H1 (cell line): ENCODE measurements around the gene LNX2. TPM values are rescaled to one million over a fixed set of nuclear protein-coding genes. Genes with fewer than 3 reads are reported as not detected.

ENCODE experiments used
- CTCF ChIA-PET: fragments of 300-600 bp; sonication (Branson Sonifier 250); formaldehyde crosslinking; loops from one replicate; lab custom pipeline; 2021; ENCODE audit not compliant: partially characterized antibody; lab: Charles Lee
- POLR2A ChIA-PET: fragments of 300-600 bp; sonication (Branson Sonifier 250); formaldehyde crosslinking; loops from one replicate; lab custom pipeline; 2021; ENCODE audit warnings: inconsistent platforms; ENCODE audit not compliant: partially characterized antibody; lab: Charles Lee
- DNase-seq, 2 experiments: peaks; one replicate each; pipeline versions ENCODE4 v3.0.0 to v3.0.0-alpha.2; 2010 to 2022; ENCODE audit warnings: low spot score in 2 of 2, low read depth in 1 of 2, mixed read lengths in 1 of 2
- FAIRE-seq: peaks from 2 replicates; lab custom pipeline; 2011; peaks lifted over from hg19 to GRCh38; lab: Jason Lieb, UNC
- H2AFZ ChIP-seq: 2 replicates; pipeline ENCODE4 v1.8.1; 2012; ENCODE audit warnings: low read length, inconsistent platforms
- H2AK5ac ChIP-seq: 2 replicates; pipeline ENCODE4 v1.6.1; 2013; ENCODE audit warnings: low read depth, low read length
- H2BK120ac ChIP-seq: replicated peaks from 2 replicates; pipeline ENCODE3; 2013; ENCODE audit warnings: low read depth, low read length, inconsistent platforms
- H2BK12ac ChIP-seq: 2 replicates; pipeline ENCODE4 v1.6.1; 2013; ENCODE audit warnings: low read depth, low read length
- H2BK15ac ChIP-seq: 2 replicates; pipeline ENCODE4 v1.6.1; 2013; ENCODE audit warnings: low read length
- H2BK20ac ChIP-seq: 2 replicates; pipeline ENCODE4 v1.6.1; 2013; ENCODE audit warnings: low read length
- H2BK5ac ChIP-seq: 2 replicates; pipeline ENCODE4 v1.6.1; 2013; ENCODE audit warnings: low read depth, low read length
- H3K14ac ChIP-seq: 2 replicates; pipeline ENCODE4 v1.6.1; 2013; ENCODE audit warnings: inconsistent platforms; ENCODE audit not compliant: insufficient read length
- H3K18ac ChIP-seq: 2 replicates; pipeline ENCODE4 v1.6.1; 2013; ENCODE audit warnings: low read length; ENCODE audit errors: extremely low read depth
- H3K23ac ChIP-seq: 2 replicates; pipeline ENCODE4 v1.6.1; 2013; ENCODE audit warnings: inconsistent platforms; ENCODE audit not compliant: insufficient read length
- H3K23me2 ChIP-seq: 2 replicates; pipeline ENCODE4 v1.6.1; 2013; ENCODE audit warnings: low read depth, low read length
- H3K27ac ChIP-seq: 2 replicates; pipeline ENCODE4 v1.6.1; 2011; ENCODE audit warnings: low read depth, low read length, inconsistent platforms
- H3K27me3 ChIP-seq, 4 experiments: replicated peaks in 1 of 4; 1 replicate in 1 of 4; 2 replicates in 3 of 4; pipeline versions ENCODE4 v1.6.1 to v1.8.1; 2011 to 2013; ENCODE audit warnings: low read length in 3 of 4, mild to moderate bottlenecking in 3 of 4, inconsistent platforms in 2 of 4, mixed read lengths in 2 of 4, moderate library complexity in 1 of 4; ENCODE audit not compliant: control insufficient read depth in 3 of 4, insufficient read depth in 3 of 4; ENCODE audit errors: extremely low read depth in 1 of 4
- H3K36me3 ChIP-seq, 4 experiments: 2 replicates each; pipeline versions ENCODE4 v1.6.1 to v1.8.1; 2011 to 2013; ENCODE audit warnings: mild to moderate bottlenecking in 4 of 4, low read length in 3 of 4, moderate library complexity in 2 of 4, control low read depth in 1 of 4, inconsistent platforms in 1 of 4; ENCODE audit not compliant: insufficient read depth in 4 of 4, control insufficient read depth in 2 of 4
- H3K4ac ChIP-seq: replicated peaks from 2 replicates; pipeline ENCODE3; 2013; ENCODE audit warnings: low read length, low read depth, mixed read lengths, inconsistent platforms; ENCODE audit not compliant: insufficient read length
- H3K4me1 ChIP-seq, 4 experiments: replicated peaks in 1 of 4; 1 replicate in 1 of 4; 2 replicates in 3 of 4; pipeline versions ENCODE4 v1.6.1 to v1.8.1; 2011 to 2013; ENCODE audit warnings: low read length in 3 of 4, inconsistent platforms in 2 of 4, mixed read lengths in 1 of 4; ENCODE audit not compliant: insufficient read depth in 4 of 4, control insufficient read depth in 3 of 4
- H3K4me2 ChIP-seq, 2 experiments: 2 replicates each; pipeline versions ENCODE4 v1.6.1 to v1.8.1; 2011 to 2013; ENCODE audit warnings: low read depth in 2 of 2, low read length in 2 of 2, control low read depth in 1 of 2, inconsistent platforms in 1 of 2, mild to moderate bottlenecking in 1 of 2; ENCODE audit not compliant: insufficient read depth in 1 of 2
- H3K4me3 ChIP-seq, 4 experiments: fragments of 200-600, 300-600 bp in 1 of 4; sonication (generic), shearing (Covaris generic), sonication (Bioruptor Twin) in 1 of 4; 2 replicates each; pipeline versions ENCODE4 v1.5.1 to v1.8.1; 2011 to 2016; ENCODE audit warnings: low read length in 4 of 4, low read depth in 3 of 4, control low read depth in 2 of 4, inconsistent platforms in 2 of 4, mild to moderate bottlenecking in 2 of 4, mixed read lengths in 1 of 4, moderate library complexity in 1 of 4; ENCODE audit not compliant: insufficient read depth in 2 of 4; ENCODE audit errors: extremely low read depth in 1 of 4
- H3K56ac ChIP-seq: replicated peaks from 2 replicates; pipeline ENCODE3; 2013; ENCODE audit warnings: low read depth, mild to moderate bottlenecking, mixed read lengths, low read length, inconsistent platforms; ENCODE audit not compliant: insufficient read length
- H3K79me1 ChIP-seq: 2 replicates; pipeline ENCODE4 v1.6.1; 2013; ENCODE audit warnings: low read depth, low read length, control low read depth
- H3K79me2 ChIP-seq, 2 experiments: 2 replicates each; pipeline versions ENCODE4 v1.6.1 to v1.8.1; 2012 to 2013; ENCODE audit warnings: low read length in 2 of 2, mild to moderate bottlenecking in 2 of 2, inconsistent platforms in 1 of 2; ENCODE audit not compliant: insufficient read depth in 2 of 2, control insufficient read depth in 1 of 2
- H3K9ac ChIP-seq, 4 experiments: replicated peaks in 1 of 4; 1 replicate in 1 of 4; 2 replicates in 3 of 4; pipeline versions ENCODE4 v1.6.1 to v1.8.1; 2011 to 2013; ENCODE audit warnings: low read depth in 3 of 4, low read length in 3 of 4, control low read depth in 2 of 4, mild to moderate bottlenecking in 2 of 4, moderate library complexity in 2 of 4, inconsistent platforms in 1 of 4; ENCODE audit errors: extremely low read depth in 1 of 4
- H3K9me3 ChIP-seq, 2 experiments: 2 replicates each; pipeline versions ENCODE4 v1.6.1 to v1.8.1; 2012 to 2013; ENCODE audit warnings: mild to moderate bottlenecking in 2 of 2, moderate library complexity in 2 of 2, control low read depth in 1 of 2, inconsistent platforms in 1 of 2, low read depth in 1 of 2, low read length in 1 of 2, mixed read lengths in 1 of 2; ENCODE audit not compliant: insufficient read depth in 2 of 2
- H4K20me1 ChIP-seq, 2 experiments: replicated peaks in 1 of 2; 2 replicates each; pipeline versions ENCODE3 to v1.8.1; 2011 to 2013; ENCODE audit warnings: inconsistent platforms in 2 of 2, low read length in 2 of 2, mild to moderate bottlenecking in 1 of 2; ENCODE audit not compliant: insufficient read depth in 2 of 2, control insufficient read depth in 1 of 2
- H4K5ac ChIP-seq: 2 replicates; pipeline ENCODE4 v1.6.1; 2013; ENCODE audit warnings: low read length, low read depth, mixed read lengths, inconsistent platforms; ENCODE audit not compliant: insufficient read length
- H4K8ac ChIP-seq: 2 replicates; pipeline ENCODE4 v1.8.0; 2013; ENCODE audit warnings: mild to moderate bottlenecking, moderate library complexity, low read length, inconsistent platforms; ENCODE audit not compliant: insufficient read depth; ENCODE audit errors: extremely low read depth
- H4K91ac ChIP-seq: replicated peaks from 2 replicates; pipeline ENCODE3; 2013; ENCODE audit warnings: low read length, mixed read lengths, inconsistent platforms; ENCODE audit not compliant: insufficient read length
- ATF3 ChIP-seq: IDR thresholded peaks from 2 replicates; pipeline ENCODE4 v1.6.1; 2011; ENCODE audit warnings: low read depth, mild to moderate bottlenecking, low read length; ENCODE audit not compliant: insufficient read depth
- EZH2 ChIP-seq: fragments of 200-600 bp; sonication (generic); IDR thresholded peaks from 2 replicates; pipeline ENCODE4 v1.7.1; 2012; ENCODE audit warnings: low read depth, mild to moderate bottlenecking, moderate library complexity, low read length, inconsistent platforms; ENCODE audit not compliant: severe bottlenecking
- FOSL1 ChIP-seq: IDR thresholded peaks from 2 replicates; pipeline ENCODE4 v1.6.1; 2011; ENCODE audit warnings: mild to moderate bottlenecking, low read depth, low read length, moderate library complexity; ENCODE audit not compliant: insufficient read depth
- HDAC2 ChIP-seq, 2 experiments: fragments of 300-600 bp in 1 of 2; sonication (generic) in 1 of 2; IDR thresholded peaks; 2 replicates each; pipeline ENCODE4 v1.6.1; 2011 to 2012; ENCODE audit warnings: low read depth in 2 of 2, low read length in 2 of 2, mild to moderate bottlenecking in 2 of 2, moderate library complexity in 2 of 2, borderline replicate concordance in 1 of 2, inconsistent platforms in 1 of 2
- WGBS, 2 experiments: shearing (Covaris generic) in 1 of 2; methylation state at CpG; one replicate each; pipeline versions ENCODE4 v1.1.6 to v1.1.7; 2013 to 2015; ENCODE audit warnings: low lambda C conversion rate in 2 of 2, mixed read lengths in 2 of 2, inconsistent platforms in 1 of 2, low coverage in 1 of 2, missing lambda C conversion rate in 1 of 2; ENCODE audit not compliant: insufficient replicate concordance in 2 of 2, insufficient coverage in 1 of 2, insufficient read length in 1 of 2; ENCODE audit errors: extremely low coverage in 1 of 2, missing lambda C conversion rate in 1 of 2; 5-methylcytosine and 5-hydroxymethylcytosine counted together
- polyA plus RNA-seq, 7 experiments: library from polyadenylated mRNA; depleted of rRNA in 3 of 7; stranded (reverse) in 5 of 7; unstranded in 2 of 7; fragments of >200 nt in 5 of 7; fragments of 200-250 nt in 2 of 7; gene quantifications; 1 replicate in 5 of 7; 2 replicates in 1 of 7; 4 replicates in 1 of 7; pipeline versions ENCODE4 v1.2.1 to v1.2.3, GENCODE V29; 2011 to 2013; ENCODE audit warnings: missing spikeins in 2 of 7, mixed read lengths in 2 of 7
- total RNA-seq: library from RNA; stranded (reverse); fragmentation: NEBNext Ultra II Directional; extraction: Animal tissue kit (Norgen Biotek cat#: 25700); gene quantifications from 2 replicates; pipeline ENCODE4 v1.2.1, GENCODE V29; 2021

Gene LNX2
- total and polyA plus RNA-seq, 2 of the 8 experiments (the other 6 are each of a cell fraction or from before 2014, with no cell fraction given): 6.4 to 13.9 TPM

- CTCF ChIA-PET: interaction anchor here (1.2 to 1.9 kb wide), 4 partner anchors 9 to 460 kb away, joined by 4 to 9 read pairs (median 4); no protein-coding TSS in a partner anchor
These were observed 96.8 kb downstream of the LNX2 start for GRCh38 chr13:27523346-27524073.

More at GRCh38 chr13:27523346-27524073, 96.8 kb downstream of the LNX2 start:
- Histone ChIP-seq H3K4me1 (no peaks in the 10 kb centered on the region), H3K4ac (no peak overlapping the region), H3K27me3 (no peaks in the 10 kb centered on the region), H3K79me1 (no peaks in the 10 kb centered on the region), H3K23ac (no peak overlapping the region), H2BK20ac (no peak overlapping the region), H4K91ac (no peak overlapping the region), H3K79me2 (no peaks in the 10 kb centered on the region), H3K4me3 (no peak overlapping the region), H3K36me3 (no peaks in the 10 kb centered on the region), H3K4me2 (no peak overlapping the region), H2AFZ (no peak overlapping the region), H3K23me2 (no peaks in the 10 kb centered on the region), H4K20me1 (no peaks in the 10 kb centered on the region), H3K14ac (no peak overlapping the region), H3K56ac (no peak overlapping the region), H4K5ac (no peak overlapping the region), H2BK5ac (no peak overlapping the region)
- 88% methylated on average over 4 of the region's 4 CpGs; no CpG with 5 or more reads in 1 of the 2 experiments for WGBS, 2 experiments
- POLR2A ChIA-PET: no interaction called here
- TF ChIP-seq ATF3 (no peak), HDAC2 (IDR thresholded peaks at IDR 0.05; ENCODE audit: borderline replicate concordance in 1 of 2, low read depth in 2 of 2, low read length in 2 of 2) (no peak), EZH2 (no peak), FOSL1 (no peak)
- TF ChIP-seq, all 59 proteins: peak for 0
- Histone ChIP-seq H2BK120ac (no peak overlapping the region), H3K9ac (no peak overlapping the region), H3K18ac (no peak overlapping the region), H3K9me3 (no peaks in the 10 kb centered on the region), H4K8ac (no peak overlapping the region), H3K27ac (no peak overlapping the region), H2AK5ac (no peak overlapping the region), H2BK12ac (no peak overlapping the region), H2BK15ac (no peak overlapping the region)
- DNase-seq (no peak), FAIRE-seq (no peak)
